Measurements from ENCODE around the gene IGBP1.
A peak's percentile ranks its signal among the peaks of the same experiment; 100 is the strongest.
"Not testable (repeated sequence)": the region's sequence is repeated elsewhere in the genome, so short reads cannot be mapped to it uniquely, and the experiment has no call there.

Gene IGBP1

DNA sequence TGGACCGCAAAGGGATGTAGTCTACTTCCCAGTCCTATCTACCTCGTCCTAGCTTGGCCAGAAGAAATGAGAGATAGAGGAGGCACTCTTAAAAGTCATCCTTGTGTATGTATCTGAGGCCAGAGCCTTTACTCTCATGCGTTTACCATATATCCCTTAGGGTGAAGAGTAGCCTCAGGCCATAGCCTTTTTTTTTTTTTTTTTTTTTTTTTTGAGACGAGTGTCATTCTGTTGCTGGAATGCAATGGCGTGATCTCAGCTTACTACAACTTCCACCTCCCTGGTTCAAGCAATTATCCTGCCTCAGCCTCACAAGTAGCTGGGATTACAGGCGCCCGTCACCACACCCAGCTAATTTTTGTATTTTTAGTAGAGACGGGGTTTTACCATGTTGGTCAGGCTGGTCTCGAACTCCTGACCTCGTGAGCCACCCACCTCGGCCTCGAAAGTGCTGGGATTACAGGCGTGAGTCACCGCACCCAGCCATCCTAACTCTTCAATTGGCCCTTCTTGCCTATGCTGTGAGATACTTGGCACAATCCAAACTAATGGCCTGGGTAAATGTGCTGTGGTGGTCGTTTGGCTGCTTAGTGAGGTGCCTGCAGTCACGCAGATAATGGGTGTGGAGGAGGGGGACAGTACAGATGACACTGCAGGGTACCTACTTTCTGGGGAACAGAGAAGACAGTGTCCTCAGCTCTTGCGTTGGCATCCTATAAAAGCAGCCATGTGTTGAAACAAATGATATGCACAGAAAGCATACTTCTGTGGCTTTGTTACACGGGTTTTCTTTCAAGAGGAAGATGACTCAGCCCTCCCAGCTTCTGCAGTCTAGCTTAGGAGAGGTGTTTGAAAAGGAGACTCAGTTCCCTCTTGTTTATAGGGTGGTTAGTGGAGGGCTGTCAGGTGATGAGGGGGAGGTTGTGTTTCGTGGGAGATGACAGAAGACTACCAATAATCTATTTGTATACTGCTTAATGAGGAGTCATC, 33.6 kb downstream of the IGBP1 start:
- DNase-seq (ENCODE audit: low read depth): no peak

DNA sequence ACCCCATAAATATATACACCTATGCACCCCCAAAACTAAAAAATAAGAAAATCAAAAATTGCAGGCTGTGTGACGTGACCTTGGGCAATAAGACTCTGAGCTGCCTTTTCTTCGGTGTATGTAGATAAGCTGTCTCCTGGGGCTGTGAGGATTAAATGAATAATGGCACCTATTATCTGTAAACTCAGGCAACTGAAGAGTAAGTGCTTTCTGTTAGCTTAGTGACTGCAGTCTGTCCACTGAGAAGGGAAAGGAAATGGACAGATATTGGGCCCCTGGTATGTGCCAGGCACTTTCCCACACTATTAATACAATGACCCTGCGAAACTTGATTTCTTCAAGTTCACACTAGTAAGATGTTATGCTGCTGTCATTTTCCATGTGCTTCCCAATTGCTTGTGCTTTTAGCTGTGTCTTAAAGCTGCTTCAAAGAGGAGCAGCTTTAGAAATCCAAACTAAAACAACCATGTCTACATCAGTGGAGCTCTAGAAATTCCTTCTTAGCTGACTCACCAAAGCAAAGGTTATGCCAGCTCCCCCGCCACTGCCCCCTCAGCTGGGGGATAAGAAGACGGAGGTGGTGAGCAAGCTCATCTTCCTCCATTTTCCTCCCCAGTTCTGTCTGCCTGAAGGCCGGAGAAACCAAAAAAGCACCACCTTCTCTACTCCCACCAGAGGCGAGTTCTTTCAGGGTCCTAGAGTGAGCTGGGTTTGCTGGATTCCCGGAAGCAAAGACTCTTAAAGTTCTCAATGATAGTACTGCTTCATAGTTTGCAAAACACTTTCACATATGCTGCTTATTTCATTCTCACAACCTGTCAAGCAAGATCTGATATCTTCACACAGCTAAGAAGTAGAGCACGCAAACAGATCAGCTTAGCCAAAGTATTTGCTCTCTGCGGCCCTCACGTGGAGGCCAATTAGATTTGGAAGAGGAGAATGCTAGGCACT, 35.3 kb downstream of the IGBP1 start:
- DNase-seq (ENCODE audit: low read depth): no peak

DNA sequence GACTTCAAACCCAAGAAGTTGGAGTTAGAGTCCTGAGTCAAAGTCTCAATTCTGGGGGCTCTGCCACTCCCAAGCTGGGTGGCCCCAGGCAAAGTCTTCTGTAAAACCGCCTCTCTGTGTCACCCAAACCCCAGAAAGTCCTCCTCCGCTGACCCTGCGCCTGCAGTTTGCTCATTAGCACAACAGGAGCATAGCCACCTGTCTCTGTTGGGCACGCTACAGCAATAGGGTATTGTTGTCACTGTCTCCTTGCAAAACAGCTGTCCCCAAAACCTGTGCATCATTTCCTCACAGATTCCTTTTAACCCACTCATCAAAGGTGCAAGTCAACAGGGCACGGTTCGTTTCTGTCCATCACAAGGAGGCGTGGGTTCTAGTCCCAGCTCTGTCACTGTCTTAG, 36.0 kb downstream of the IGBP1 start:
- DNase-seq (ENCODE audit: low read depth): no peak

- no peak for DNase-seq (ENCODE audit: low read depth)
These were observed 38.4 kb downstream of the IGBP1 start for GRCh38 chrX:70171624-70172023.

GRCh38 chrX:70172221-70172620, 39.0 kb downstream of the IGBP1 start:
- DNase-seq (ENCODE audit: low read depth): no peak

- no peak for DNase-seq (ENCODE audit: low read depth)
These were observed 39.7 kb downstream of the IGBP1 start for GRCh38 chrX:70172964-70173363.

GRCh38 chrX:70174754-70175153, 41.5 kb downstream of the IGBP1 start:
- no peak for DNase-seq (ENCODE audit: low read depth)

DNA sequence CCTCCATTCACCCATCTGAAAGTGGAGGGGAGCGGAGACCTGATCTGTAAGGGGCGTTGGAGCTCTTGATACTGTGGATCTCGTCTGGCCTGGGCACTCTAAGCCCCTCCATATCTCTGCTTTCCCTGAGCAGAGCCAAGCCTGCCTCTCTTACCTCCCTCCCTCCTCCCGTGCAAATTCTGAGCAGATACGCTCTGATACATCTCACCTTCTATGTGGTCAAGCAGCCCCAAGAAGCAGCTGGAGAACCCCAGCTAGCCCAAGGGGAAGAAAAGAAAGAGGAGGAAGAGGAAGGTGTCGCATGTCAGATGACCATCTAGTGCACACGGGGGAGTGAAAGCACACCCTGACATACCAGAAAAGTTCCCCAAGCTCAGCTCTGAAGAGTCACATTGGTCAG, 42.1 kb downstream of the IGBP1 start:
- no peak for DNase-seq (ENCODE audit: low read depth)

DNA sequence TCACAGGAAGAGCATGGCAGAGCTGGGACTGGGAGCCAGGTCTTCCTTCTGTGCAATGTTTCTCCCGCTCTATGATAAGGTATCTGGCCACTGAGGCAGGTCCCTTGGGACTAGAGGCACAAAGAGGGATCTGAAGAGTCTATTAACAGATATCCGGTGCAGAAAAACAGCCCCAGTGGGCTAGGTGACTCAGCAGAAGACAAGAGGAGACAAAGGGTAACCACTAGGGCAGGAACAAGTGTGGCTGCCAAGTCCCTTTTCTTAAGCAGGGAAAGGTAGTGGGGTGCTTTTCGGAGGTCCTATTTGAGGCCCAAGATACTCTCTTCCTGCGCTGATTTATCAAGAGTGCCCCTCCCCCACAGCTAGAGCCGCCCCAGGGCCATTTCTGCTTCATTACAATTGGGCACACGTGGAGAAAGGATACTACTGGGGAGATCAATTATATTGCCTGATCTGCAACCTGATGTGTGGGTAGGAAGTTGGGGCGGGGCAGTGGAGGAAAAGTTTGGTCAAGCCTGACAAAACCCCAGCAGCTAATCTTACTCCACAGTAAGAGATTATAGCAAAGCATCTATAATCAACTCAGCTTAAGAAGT, 43.8 kb downstream of the IGBP1 start, which contains the start of gene DGAT2L6:
TSS of gene DGAT2L6 (plus strand) at position 546 of the 596 bp plus-strand sequence. CDS start 100 bp downstream, outside the sequence.
- no peak for DNase-seq (ENCODE audit: low read depth)

DNA sequence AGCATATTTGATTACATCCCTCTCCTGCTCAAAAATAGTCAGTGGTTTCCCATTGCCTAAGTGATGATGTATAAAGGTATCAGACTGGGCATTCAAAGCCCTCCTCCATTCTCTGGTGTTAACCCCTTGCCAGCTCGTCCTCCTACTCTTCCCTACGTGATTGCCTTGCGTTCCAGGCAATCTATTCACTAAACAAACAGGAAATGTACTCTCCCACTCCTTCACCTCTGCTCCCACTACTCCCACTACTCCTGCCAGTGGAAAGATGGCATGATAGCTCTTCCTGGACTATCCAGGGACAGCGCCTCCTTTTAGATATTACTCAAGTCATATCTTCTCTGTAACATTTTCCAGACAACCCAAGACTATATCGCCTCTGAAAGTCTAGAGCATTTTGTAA, 49.8 kb downstream of the IGBP1 start:
- DNase-seq (ENCODE audit: low read depth): no peak

DNA sequence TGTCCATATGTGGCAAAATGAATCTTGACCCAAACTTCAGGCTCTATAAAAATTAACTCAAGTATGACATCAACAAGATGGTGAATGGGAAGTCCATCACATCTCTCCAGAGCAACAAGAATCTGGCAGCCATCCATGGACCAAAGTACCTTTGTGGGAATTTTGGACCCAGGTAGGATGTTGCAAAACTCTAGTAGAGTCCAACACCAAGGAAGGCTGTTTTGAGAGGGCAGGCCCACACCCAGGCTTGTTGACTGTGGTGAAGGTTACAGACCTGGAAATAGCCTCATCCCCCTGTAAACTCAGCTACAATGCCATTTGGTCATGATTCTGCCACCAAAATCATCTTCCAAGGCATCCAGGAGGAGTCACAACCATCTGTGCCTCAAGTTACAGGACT, 57.0 kb downstream of the IGBP1 start:
- no peak for DNase-seq (ENCODE audit: low read depth)

DNA sequence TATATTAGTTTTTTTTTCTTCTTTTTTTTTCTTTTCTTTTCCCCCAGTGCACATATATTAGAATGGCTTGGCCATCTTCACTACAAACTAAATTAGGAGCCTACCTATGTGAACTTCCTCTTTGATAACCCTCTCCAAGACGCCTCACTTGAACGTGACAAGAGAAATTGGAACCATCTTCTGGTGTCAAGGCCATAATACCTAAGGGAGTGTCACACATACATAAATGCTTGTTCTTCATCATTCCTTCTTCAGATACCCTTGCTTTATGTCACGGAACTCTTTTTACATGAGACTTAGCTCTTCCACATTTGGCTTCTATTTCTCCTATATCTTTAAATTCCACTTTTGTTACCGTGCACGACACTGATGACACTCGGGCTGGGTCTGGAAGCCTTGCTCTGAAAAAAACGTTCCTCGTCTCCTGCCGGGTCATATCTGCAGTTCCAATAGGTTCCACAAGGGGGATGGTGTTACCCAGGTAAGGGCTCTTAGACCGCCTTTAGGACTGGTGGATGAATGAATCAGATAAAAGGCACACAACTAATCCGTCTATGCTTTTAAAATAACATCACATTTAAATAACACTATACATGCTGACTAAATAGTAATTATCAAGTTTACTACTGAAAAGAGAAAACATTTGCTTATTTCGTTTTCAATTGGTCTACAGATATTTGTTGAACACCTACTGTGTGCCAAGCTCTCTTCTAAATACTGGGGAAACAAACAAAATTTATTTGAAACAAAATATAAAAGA, 63.9 kb downstream of the IGBP1 start:
- peak; percentile 40 for DNase-seq (ENCODE audit: low read depth)

- no peak for DNase-seq (ENCODE audit: low read depth)
These were observed 68.5 kb downstream of the IGBP1 start for GRCh38 chrX:70201732-70202131.

DNA sequence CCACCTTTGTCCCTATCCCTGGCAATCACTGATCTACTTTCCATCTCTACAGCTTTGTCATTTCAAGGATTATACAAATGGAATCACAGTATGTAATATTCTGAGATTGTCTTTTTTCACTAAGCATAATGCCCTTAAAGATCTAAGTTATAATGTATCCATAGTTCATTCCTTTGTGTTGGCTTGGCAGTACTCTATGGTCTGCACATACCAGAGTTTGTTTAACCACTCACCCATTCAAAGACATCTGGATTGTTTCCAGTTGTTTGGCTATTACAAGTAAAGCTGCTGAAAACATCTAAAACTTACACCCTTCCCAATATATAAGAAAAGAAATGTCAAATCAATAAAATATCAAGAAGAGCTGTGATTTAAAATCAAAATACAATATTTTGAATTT, 75.2 kb downstream of the IGBP1 start:
- DNase-seq (ENCODE audit: low read depth): no peak

DNA sequence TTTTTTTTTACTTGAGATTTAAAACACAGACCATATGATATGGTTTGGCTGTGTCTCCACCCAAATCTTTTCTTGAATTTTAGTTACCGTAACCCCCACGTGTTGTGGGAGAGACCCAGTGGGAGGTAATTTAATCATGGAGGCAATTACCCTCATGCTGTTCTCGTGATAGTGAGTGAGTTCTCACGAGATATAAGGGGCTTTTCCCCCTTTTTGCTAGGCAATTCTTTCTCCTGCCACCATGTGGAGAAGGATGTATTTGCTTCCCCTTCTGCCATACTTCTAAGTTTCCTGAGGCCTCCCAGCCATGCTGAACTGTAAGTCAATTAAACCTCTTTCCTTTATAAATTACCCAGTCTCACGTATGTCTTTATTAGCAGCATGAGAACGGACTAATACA, 76.3 kb downstream of the IGBP1 start:
- DNase-seq (ENCODE audit: low read depth): not testable (repeated sequence)
